ENCODE measurements around the gene STOX2.

Gene STOX2

GRCh38 chr4:183996868-183997267 lies 91.8 kb downstream of the STOX2 start:
- TF ChIP-seq ZNF70 (CRISPR knock-in tag; IDR thresholded peaks at IDR 0.05) (no peak), ESRRG (CRISPR knock-in tag; IDR thresholded peaks at IDR 0.05) (no peak)
- no peak for ATAC-seq

GRCh38 chr4:183999435-183999834 lies 94.3 kb downstream of the STOX2 start:
- TF ChIP-seq TOX (CRISPR knock-in tag; IDR thresholded peaks at IDR 0.05; ENCODE audit: borderline replicate concordance) (no peak), PPARA (CRISPR knock-in tag; IDR thresholded peaks at IDR 0.05; ENCODE audit: borderline replicate concordance) (no peak), CREB5 (CRISPR knock-in tag; IDR thresholded peaks at IDR 0.05; ENCODE audit: low read depth) (no peak), CSRNP3 (CRISPR knock-in tag; IDR thresholded peaks at IDR 0.05) (no peak), TSHZ2 (CRISPR knock-in tag; IDR thresholded peaks at IDR 0.05) (no peak), PATZ1 (CRISPR knock-in tag; IDR thresholded peaks at IDR 0.05; ENCODE audit: borderline replicate concordance) (no peak), ISL1 (CRISPR knock-in tag; IDR thresholded peaks at IDR 0.05) (no peak)
- ATAC-seq, result no peak

GRCh38 chr4:184000457-184001396 lies 95.6 kb downstream of the STOX2 start:
- TF ChIP-seq PPARA (CRISPR knock-in tag; IDR thresholded peaks at IDR 0.05; ENCODE audit: borderline replicate concordance), result no peak
- no peak for ATAC-seq

GRCh38 chr4:184003433-184003832 lies 98.3 kb downstream of the STOX2 start:
- ATAC-seq, result no peak
- TF ChIP-seq TSHZ2 (CRISPR knock-in tag; IDR thresholded peaks at IDR 0.05), result no peak
- no peak for TF ChIP-seq TOX (CRISPR knock-in tag; IDR thresholded peaks at IDR 0.05; ENCODE audit: borderline replicate concordance)
- no peak for TF ChIP-seq PATZ1 (CRISPR knock-in tag; IDR thresholded peaks at IDR 0.05; ENCODE audit: borderline replicate concordance)
- TF ChIP-seq ZNF565 (CRISPR knock-in tag; conservative IDR thresholded peaks at IDR 0.05; ENCODE audit: low read depth), result no peak
- TF ChIP-seq CREB5 (CRISPR knock-in tag; IDR thresholded peaks at IDR 0.05; ENCODE audit: low read depth), result no peak
- TF ChIP-seq OSR1 (CRISPR knock-in tag; IDR thresholded peaks at IDR 0.05), result no peak
- no peak for TF ChIP-seq PPARA (CRISPR knock-in tag; IDR thresholded peaks at IDR 0.05; ENCODE audit: borderline replicate concordance)
- TF ChIP-seq POU6F1 (CRISPR knock-in tag; IDR thresholded peaks at IDR 0.05; ENCODE audit: borderline replicate concordance, low read depth), result no peak
- TF ChIP-seq BACH2 (CRISPR knock-in tag; IDR thresholded peaks at IDR 0.05; ENCODE audit: borderline replicate concordance), result no peak
- no peak for TF ChIP-seq RARB (CRISPR knock-in tag; IDR thresholded peaks at IDR 0.05)
- TF ChIP-seq GLIS3 (CRISPR knock-in tag; IDR thresholded peaks at IDR 0.05), result no peak
- no peak for TF ChIP-seq CSDC2 (CRISPR knock-in tag; IDR thresholded peaks at IDR 0.05)
- TF ChIP-seq ESRRG (CRISPR knock-in tag; IDR thresholded peaks at IDR 0.05), result no peak
- TF ChIP-seq ZFP3 (CRISPR knock-in tag; IDR thresholded peaks at IDR 0.05), result no peak
- TF ChIP-seq ZC3H10 (CRISPR knock-in tag; IDR thresholded peaks at IDR 0.05), result no peak
- TF ChIP-seq ISL1 (CRISPR knock-in tag; IDR thresholded peaks at IDR 0.05), result no peak

Data from SK-N-SH treated with all-trans-retinoic acid at 6 μM for 48 hours (cell line).